GM12864 (cell line): ENCODE results near the gene PLOD2.

Experiments used
- DNase-seq: peaks from one replicate; pipeline ENCODE4 v3.0.0-alpha.2; 2011; ENCODE audit warnings: low read depth
- H3K4me3 ChIP-seq: 2 replicates; pipeline ENCODE4 v1.5.1; 2011; ENCODE audit warnings: mild to moderate bottlenecking, low read depth, low read length, control low read depth
- TF ChIP-seq, protein P1 (sequence below): IDR thresholded peaks from 2 replicates; pipeline ENCODE4 v1.5.1; 2011; ENCODE audit warnings: low read depth, mild to moderate bottlenecking, moderate library complexity, low read length, control low read depth, inconsistent platforms; ENCODE audit errors: missing control alignments

The PLOD2 gene

DNA sequence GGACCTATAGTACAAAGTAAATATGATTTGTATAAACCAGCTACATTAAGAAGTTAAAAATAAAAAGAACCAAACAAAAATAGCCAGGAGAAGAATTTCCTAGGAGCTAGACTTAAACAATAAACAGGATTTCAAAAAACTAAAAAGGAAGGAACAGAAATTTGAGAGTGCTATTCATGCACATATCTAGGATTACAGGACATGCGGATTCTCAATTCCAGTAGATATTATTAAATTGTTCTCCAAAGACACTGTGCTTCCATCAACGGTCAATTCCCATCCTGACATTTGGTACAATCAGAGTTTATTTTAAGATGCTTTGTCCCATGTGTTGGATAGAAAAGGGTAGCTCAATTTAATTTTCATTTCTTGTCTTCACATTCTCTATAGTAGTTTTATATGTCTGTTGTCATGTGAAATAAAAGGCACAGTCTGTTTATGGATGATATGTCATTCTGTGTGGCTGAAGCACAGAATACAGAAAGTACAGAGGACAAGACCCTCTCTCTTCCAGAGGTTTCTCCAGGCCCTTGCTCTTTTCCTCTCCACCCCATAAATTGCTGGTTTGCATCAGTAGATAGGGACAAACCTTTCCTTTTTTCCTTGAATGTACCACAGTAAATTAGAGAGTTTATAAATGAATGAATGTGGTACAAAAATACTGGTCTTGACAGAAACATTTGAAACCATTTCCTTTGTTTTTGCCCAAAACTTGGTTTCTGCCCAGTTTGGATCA, 3.5 kb downstream of the PLOD2 start:
- TF ChIP-seq, protein P1, sequence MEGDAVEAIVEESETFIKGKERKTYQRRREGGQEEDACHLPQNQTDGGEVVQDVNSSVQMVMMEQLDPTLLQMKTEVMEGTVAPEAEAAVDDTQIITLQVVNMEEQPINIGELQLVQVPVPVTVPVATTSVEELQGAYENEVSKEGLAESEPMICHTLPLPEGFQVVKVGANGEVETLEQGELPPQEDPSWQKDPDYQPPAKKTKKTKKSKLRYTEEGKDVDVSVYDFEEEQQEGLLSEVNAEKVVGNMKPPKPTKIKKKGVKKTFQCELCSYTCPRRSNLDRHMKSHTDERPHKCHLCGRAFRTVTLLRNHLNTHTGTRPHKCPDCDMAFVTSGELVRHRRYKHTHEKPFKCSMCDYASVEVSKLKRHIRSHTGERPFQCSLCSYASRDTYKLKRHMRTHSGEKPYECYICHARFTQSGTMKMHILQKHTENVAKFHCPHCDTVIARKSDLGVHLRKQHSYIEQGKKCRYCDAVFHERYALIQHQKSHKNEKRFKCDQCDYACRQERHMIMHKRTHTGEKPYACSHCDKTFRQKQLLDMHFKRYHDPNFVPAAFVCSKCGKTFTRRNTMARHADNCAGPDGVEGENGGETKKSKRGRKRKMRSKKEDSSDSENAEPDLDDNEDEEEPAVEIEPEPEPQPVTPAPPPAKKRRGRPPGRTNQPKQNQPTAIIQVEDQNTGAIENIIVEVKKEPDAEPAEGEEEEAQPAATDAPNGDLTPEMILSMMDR = no peak
- no peak overlapping the region for H3K4me3 ChIP-seq
- no peak for DNase-seq

DNA sequence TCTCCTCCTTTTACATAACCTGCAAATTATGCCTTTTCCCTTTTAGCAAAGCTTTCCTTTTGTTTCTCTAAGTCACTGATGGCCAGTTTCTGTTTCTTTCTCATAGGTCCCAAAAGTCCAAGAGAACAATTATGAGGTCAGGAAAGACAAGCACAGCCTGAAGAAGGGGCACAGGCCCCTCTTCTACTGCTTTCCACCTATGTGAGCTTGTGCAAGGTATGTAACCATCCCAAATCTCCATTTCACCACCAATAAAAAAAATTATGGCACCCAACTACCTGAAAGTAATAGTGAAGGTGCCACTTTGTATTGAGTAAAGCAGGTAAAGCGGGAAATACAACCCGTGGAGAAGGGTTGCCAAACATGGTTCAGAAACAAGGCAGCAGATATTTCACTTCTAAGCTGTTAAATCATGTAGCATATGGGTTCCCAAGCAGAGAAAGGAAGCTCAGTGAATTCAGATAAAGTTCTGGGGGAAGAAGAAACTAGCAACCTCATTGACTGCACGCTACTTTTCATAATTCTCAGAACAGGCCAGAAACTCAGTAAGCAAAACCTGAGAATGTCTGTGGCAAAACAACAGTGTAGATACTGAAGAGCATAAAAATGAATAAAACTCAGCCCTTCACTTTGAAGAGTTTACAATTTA, 4.2 kb downstream of the PLOD2 start:
- TF ChIP-seq, protein P1 = no peak
- no peak overlapping the region for H3K4me3 ChIP-seq
- no peak for DNase-seq

DNA sequence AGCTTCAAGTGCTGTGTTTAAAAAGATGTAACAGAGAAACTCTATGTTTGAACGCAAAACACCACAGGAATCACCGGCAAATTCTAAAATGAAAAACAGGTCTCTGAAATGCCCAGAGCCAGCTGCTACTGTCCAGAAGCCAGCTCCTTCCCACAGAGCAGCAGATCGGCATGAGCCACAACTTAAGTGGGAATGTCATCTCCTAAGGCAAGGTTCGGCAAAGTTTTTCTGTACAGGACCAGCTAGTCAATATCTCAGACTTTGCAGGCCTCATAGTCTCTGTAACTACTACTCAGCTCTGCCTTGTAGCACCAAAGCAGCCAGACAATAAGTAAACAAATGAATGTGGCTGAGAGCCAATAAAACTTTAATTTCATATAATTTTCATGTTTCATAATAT, 4.9 kb downstream of the PLOD2 start:
- H3K4me3 ChIP-seq = no peak overlapping the region
- no peak for DNase-seq
- TF ChIP-seq, protein P1 = no peak

DNA sequence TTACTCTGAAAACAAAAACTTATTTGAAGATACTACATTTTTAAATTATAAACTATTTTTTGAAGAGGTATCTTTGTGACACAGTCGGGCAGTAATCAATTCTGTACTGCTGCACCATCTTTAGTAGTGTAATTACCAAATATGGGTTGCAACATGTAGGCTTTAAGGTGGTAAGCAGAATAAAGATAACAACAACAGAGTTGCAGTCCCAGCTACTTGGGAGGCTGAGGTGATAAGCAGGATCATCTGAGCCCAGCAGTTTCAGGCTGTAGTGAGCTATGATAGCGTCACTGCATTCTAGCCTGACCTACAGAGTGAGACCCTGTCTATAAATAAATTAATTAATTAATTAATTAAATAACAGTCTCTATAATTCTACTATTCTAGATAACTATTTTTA, 6.0 kb downstream of the PLOD2 start:
- no peak overlapping the region for H3K4me3 ChIP-seq
- TF ChIP-seq, protein P1 = no peak
- no peak for DNase-seq

DNA sequence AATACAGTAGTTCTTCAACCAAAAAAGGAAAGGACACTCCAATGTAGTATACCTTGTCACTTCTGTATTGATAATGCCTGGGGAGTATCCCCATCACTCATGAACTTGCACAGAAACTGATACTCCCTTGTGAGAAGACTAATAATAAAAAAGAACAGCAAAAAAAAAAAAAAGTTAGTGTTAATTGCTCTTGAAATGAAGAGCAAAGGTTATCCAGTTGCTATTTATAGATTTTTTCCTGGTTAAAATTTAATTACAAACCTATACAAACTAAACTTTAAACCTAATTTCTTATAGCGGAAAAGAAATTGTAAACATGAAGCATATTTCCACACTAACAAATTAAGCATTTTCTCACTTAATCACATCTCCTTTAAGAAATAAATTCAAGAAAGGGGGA, 6.7 kb downstream of the PLOD2 start:
- TF ChIP-seq, protein P1 = no peak
- H3K4me3 ChIP-seq = no peak overlapping the region
- no peak for DNase-seq

DNA sequence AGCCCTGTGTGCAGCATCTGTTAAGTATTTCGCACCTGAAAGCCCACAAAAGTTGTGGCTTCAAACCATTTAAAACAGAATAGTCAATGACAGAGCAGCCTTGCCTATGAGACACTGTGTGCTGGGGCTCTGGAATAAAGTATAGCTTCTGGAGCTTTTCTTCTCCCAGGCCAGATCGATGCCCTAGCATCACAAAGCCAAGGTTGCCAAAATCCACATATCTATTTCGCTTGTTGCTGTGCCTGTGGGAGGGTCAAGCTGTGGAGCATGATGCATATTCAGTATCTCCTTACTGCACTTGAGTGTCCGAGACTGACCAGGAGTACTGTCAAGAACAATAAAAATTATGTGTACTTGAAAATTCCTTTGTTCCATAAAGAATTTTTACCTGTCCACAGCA, 7.6 kb downstream of the PLOD2 start:
- no peak overlapping the region for H3K4me3 ChIP-seq
- TF ChIP-seq, protein P1 = no peak
- DNase-seq = no peak

DNA sequence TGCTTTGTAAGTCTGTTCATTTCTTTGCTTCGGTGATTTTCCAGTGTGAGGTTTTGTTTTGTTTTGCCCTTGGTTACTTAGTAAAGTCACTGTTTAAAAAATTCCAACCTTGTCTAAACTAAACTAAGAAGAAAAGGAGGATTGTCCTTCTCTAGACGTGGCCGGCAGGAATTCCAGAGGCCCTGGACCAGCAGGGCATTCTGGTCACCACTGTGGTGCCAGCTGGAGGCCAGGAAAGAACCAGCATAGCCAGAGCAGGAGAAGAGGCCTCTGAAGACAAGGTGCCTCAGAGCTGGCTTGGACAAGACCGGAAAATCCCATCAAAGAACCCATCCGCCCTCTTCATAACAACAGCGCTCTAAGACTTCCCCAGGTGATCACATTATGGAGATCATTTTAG, 8.2 kb downstream of the PLOD2 start:
- no peak overlapping the region for H3K4me3 ChIP-seq
- no peak for DNase-seq
- TF ChIP-seq, protein P1 = no peak
